IPS-18a (cell line): ENCODE results near the gene RPTOR.

Experiments used
- H3K27ac ChIP-seq: one replicate; pipeline ENCODE4 v1.5.1; 2013; ENCODE audit warnings: low read length
- H3K27me3 ChIP-seq: one replicate; pipeline ENCODE4 v1.6.1; 2013; ENCODE audit warnings: mild to moderate bottlenecking, low read length; ENCODE audit not compliant: control insufficient read depth, insufficient read depth
- H3K36me3 ChIP-seq: one replicate; pipeline ENCODE4 v1.6.1; 2013; ENCODE audit warnings: low read depth, low read length; ENCODE audit not compliant: control insufficient read depth
- H3K4me1 ChIP-seq: one replicate; pipeline ENCODE4 v1.6.1; 2013; ENCODE audit warnings: low read depth, low read length; ENCODE audit not compliant: control insufficient read depth
- H3K4me3 ChIP-seq: one replicate; pipeline ENCODE4 v1.5.1; 2013; ENCODE audit warnings: low read length
- H3K9ac ChIP-seq: one replicate; pipeline ENCODE4 v1.6.1; 2013; ENCODE audit warnings: mild to moderate bottlenecking, low read length, moderate library complexity
- H3K9me3 ChIP-seq: one replicate; pipeline ENCODE4 v1.6.1; 2013; ENCODE audit warnings: low read depth, low read length; ENCODE audit not compliant: control insufficient read depth

RPTOR gene

GRCh38 chr17:80644536-80644935, 99.9 kb downstream of the RPTOR start:
- H3K4me1 ChIP-seq = peaks cover 12% of the 10 kb centered on the region
- no peak overlapping the region for H3K9ac ChIP-seq
- no peak overlapping the region for H3K4me3 ChIP-seq
- H3K27ac ChIP-seq = no peak overlapping the region
- no peaks in the 10 kb centered on the region for H3K9me3 ChIP-seq
- no peaks in the 10 kb centered on the region for H3K36me3 ChIP-seq
- no peaks in the 10 kb centered on the region for H3K27me3 ChIP-seq

- Histone ChIP-seq H3K27ac (no peak overlapping the region), H3K9me3 (no peaks in the 10 kb centered on the region), H3K4me1 (peaks cover 24% of the 10 kb centered on the region), H3K4me3 (no peak overlapping the region), H3K27me3 (no peaks in the 10 kb centered on the region), H3K9ac (no peak overlapping the region), H3K36me3 (no peaks in the 10 kb centered on the region)
These were observed 101.2 kb downstream of the RPTOR start for GRCh38 chr17:80645706-80646325.

- H3K9me3 ChIP-seq = no peaks in the 10 kb centered on the region
- H3K4me3 ChIP-seq = no peak overlapping the region
- no peak overlapping the region for H3K27ac ChIP-seq
- no peaks in the 10 kb centered on the region for H3K36me3 ChIP-seq
- no peak overlapping the region for H3K9ac ChIP-seq
- H3K4me1 ChIP-seq = peaks cover 25% of the 10 kb centered on the region
- no peaks in the 10 kb centered on the region for H3K27me3 ChIP-seq
These were observed 101.7 kb downstream of the RPTOR start for GRCh38 chr17:80646328-80646727.

- Histone ChIP-seq H3K4me1 (peaks cover 25% of the 10 kb centered on the region), H3K27ac (no peak overlapping the region), H3K27me3 (no peaks in the 10 kb centered on the region), H3K9me3 (no peaks in the 10 kb centered on the region), H3K36me3 (no peaks in the 10 kb centered on the region), H3K9ac (no peak overlapping the region), H3K4me3 (no peak overlapping the region)
These were observed 103.1 kb downstream of the RPTOR start for GRCh38 chr17:80647746-80648145.

GRCh38 chr17:80649200-80649644, 104.6 kb downstream of the RPTOR start:
- Histone ChIP-seq H3K9ac (no peak overlapping the region), H3K27me3 (no peaks in the 10 kb centered on the region), H3K36me3 (no peaks in the 10 kb centered on the region)

GRCh38 chr17:80649672-80650330, 105.2 kb downstream of the RPTOR start:
- peaks cover 25% of the 10 kb centered on the region for H3K4me1 ChIP-seq
- no peaks in the 10 kb centered on the region for H3K9me3 ChIP-seq
- H3K27ac ChIP-seq = no peak overlapping the region

More at GRCh38 chr17:80649200-80649644, 104.6 kb downstream of the RPTOR start:
- Histone ChIP-seq H3K27ac (no peak overlapping the region), H3K4me1 (peaks cover 25% of the 10 kb centered on the region), H3K9me3 (no peaks in the 10 kb centered on the region), H3K4me3 (no peak overlapping the region)

GRCh38 chr17:80650331-80650672, 105.7 kb downstream of the RPTOR start:
- Histone ChIP-seq H3K27ac (no peak overlapping the region), H3K36me3 (no peaks in the 10 kb centered on the region), H3K9me3 (no peaks in the 10 kb centered on the region), H3K4me1 (peaks cover 25% of the 10 kb centered on the region), H3K9ac (no peak overlapping the region), H3K4me3 (no peak overlapping the region), H3K27me3 (no peaks in the 10 kb centered on the region)

More at GRCh38 chr17:80649672-80650330, 105.2 kb downstream of the RPTOR start:
- no peak overlapping the region for H3K9ac ChIP-seq
- no peaks in the 10 kb centered on the region for H3K27me3 ChIP-seq
- no peaks in the 10 kb centered on the region for H3K36me3 ChIP-seq
- no peak overlapping the region for H3K4me3 ChIP-seq

GRCh38 chr17:80650751-80651518, 106.3 kb downstream of the RPTOR start:
- H3K27me3 ChIP-seq = no peaks in the 10 kb centered on the region
- peaks cover 23% of the 10 kb centered on the region for H3K4me1 ChIP-seq
- no peak overlapping the region for H3K4me3 ChIP-seq
- H3K9me3 ChIP-seq = no peaks in the 10 kb centered on the region
- no peaks in the 10 kb centered on the region for H3K36me3 ChIP-seq
- no peak overlapping the region for H3K9ac ChIP-seq
- no peak overlapping the region for H3K27ac ChIP-seq

- no peak overlapping the region for H3K27ac ChIP-seq
- H3K4me1 ChIP-seq = peaks cover 13% of the 10 kb centered on the region
- no peaks in the 10 kb centered on the region for H3K27me3 ChIP-seq
- H3K36me3 ChIP-seq = no peaks in the 10 kb centered on the region
- H3K9me3 ChIP-seq = no peaks in the 10 kb centered on the region
- H3K4me3 ChIP-seq = no peak overlapping the region
- H3K9ac ChIP-seq = no peak overlapping the region
These were observed 108.2 kb downstream of the RPTOR start for GRCh38 chr17:80652756-80653330.

- Histone ChIP-seq H3K27ac (no peak overlapping the region), H3K9ac (no peak overlapping the region), H3K36me3 (no peaks in the 10 kb centered on the region), H3K27me3 (no peaks in the 10 kb centered on the region), H3K4me3 (no peak overlapping the region), H3K4me1 (peaks cover 13% of the 10 kb centered on the region), H3K9me3 (no peaks in the 10 kb centered on the region)
These were observed 109.2 kb downstream of the RPTOR start for GRCh38 chr17:80653856-80654255.

GRCh38 chr17:80655608-80656007, 111.0 kb downstream of the RPTOR start:
- Histone ChIP-seq H3K27ac (no peak overlapping the region), H3K9ac (no peak overlapping the region), H3K36me3 (no peaks in the 10 kb centered on the region), H3K4me1 (peaks cover 4% of the 10 kb centered on the region), H3K27me3 (no peaks in the 10 kb centered on the region), H3K4me3 (no peak overlapping the region), H3K9me3 (no peaks in the 10 kb centered on the region)
